ENCODE measurements around the gene FSTL4. TPM values are rescaled to one million over a fixed set of nuclear protein-coding genes. Genes with fewer than 3 reads are reported as not detected.

Gene FSTL4
- total RNA-seq, 1 experiment from 2014 or later = 2.7 TPM

- DNase-seq = no peak
- Histone ChIP-seq H3K9me3 (no peaks in the 10 kb centered on the region), H3K36me3 (ENCODE audit: control insufficient read depth, insufficient read depth, low read length) (no peaks in the 10 kb centered on the region), H3K4me1 (no peaks in the 10 kb centered on the region), H3K27me3 (replicated peaks; ENCODE audit: control insufficient read depth, insufficient read depth, low read length) (no peaks in the 10 kb centered on the region), H3K4me3 (ENCODE audit: low read depth, low read length) (no peak overlapping the region)
- no peak for TF ChIP-seq CTCF (IDR thresholded peaks at IDR 0.05; ENCODE audit: insufficient read depth in 1 of 2, low read depth in 1 of 2, low read length in 1 of 2, severe bottlenecking in 1 of 2, unreplicated experiment in 1 of 2)
- Mint-ChIP-seq H3K4me1 (ENCODE audit: low read depth, unreplicated experiment) (no peaks in the 10 kb centered on the region), H3K27ac (ENCODE audit: unreplicated experiment) (no peak overlapping the region), H3K36me3 (ENCODE audit: insufficient read depth, unreplicated experiment) (no peaks in the 10 kb centered on the region), H3K4me3 (ENCODE audit: unreplicated experiment) (no peak overlapping the region), H3K9me3 (ENCODE audit: unreplicated experiment) (no peaks in the 10 kb centered on the region), H3K27me3 (ENCODE audit: insufficient read depth, unreplicated experiment) (peaks cover 12% of the 10 kb centered on the region)
- intact Hi-C loops (cut with micrococcal nuclease; ENCODE audit: unreplicated experiment) = no loop called here
- ChIA-PET CTCF (no interaction called here), POLR2A (no interaction called here)
- BruUV-seq (replicated peaks) = no TSS peak
Observed at GRCh38 chr5:133523961-133524586, 88.3 kb downstream of the FSTL4 start.

GRCh38 chr5:133523013-133523658, 89.2 kb downstream of the FSTL4 start:
- no peak overlapping the region for H3K4me3 ChIP-seq (ENCODE audit: low read depth, low read length)
- ChIA-PET POLR2A (no interaction called here), CTCF (no interaction called here)
- Mint-ChIP-seq H3K9me3 (ENCODE audit: unreplicated experiment) (no peaks in the 10 kb centered on the region), H3K4me1 (ENCODE audit: low read depth, unreplicated experiment) (no peaks in the 10 kb centered on the region), H3K27me3 (ENCODE audit: insufficient read depth, unreplicated experiment) (peaks cover 12% of the 10 kb centered on the region), H3K36me3 (ENCODE audit: insufficient read depth, unreplicated experiment) (no peaks in the 10 kb centered on the region), H3K4me3 (ENCODE audit: unreplicated experiment) (no peak overlapping the region), H3K27ac (ENCODE audit: unreplicated experiment) (no peak overlapping the region)
- no peaks in the 10 kb centered on the region for H3K27me3 ChIP-seq (replicated peaks; ENCODE audit: control insufficient read depth, insufficient read depth, low read length)
- intact Hi-C loops (cut with micrococcal nuclease; ENCODE audit: unreplicated experiment) = no loop called here
- no peak for TF ChIP-seq CTCF (IDR thresholded peaks at IDR 0.05; ENCODE audit: insufficient read depth in 1 of 2, low read depth in 1 of 2, low read length in 1 of 2, severe bottlenecking in 1 of 2, unreplicated experiment in 1 of 2)
- no peaks in the 10 kb centered on the region for H3K4me1 ChIP-seq
- no peak for DNase-seq
- H3K36me3 ChIP-seq (ENCODE audit: control insufficient read depth, insufficient read depth, low read length) = no peaks in the 10 kb centered on the region
- H3K9me3 ChIP-seq = no peaks in the 10 kb centered on the region
- BruUV-seq (replicated peaks) = no TSS peak

GRCh38 chr5:133521801-133522200, 90.5 kb downstream of the FSTL4 start:
- Histone ChIP-seq H3K36me3 (ENCODE audit: control insufficient read depth, insufficient read depth, low read length) (no peaks in the 10 kb centered on the region), H3K4me3 (ENCODE audit: low read depth, low read length) (no peak overlapping the region), H3K4me1 (no peaks in the 10 kb centered on the region), H3K9me3 (no peaks in the 10 kb centered on the region), H3K27me3 (replicated peaks; ENCODE audit: control insufficient read depth, insufficient read depth, low read length) (no peaks in the 10 kb centered on the region; the same call in 1 of the 2 replicates)
- H3K27ac Mint-ChIP-seq (ENCODE audit: unreplicated experiment) = no peak overlapping the region
- intact Hi-C loops (cut with micrococcal nuclease; ENCODE audit: unreplicated experiment) = no loop called here
- H3K4me3 Mint-ChIP-seq (ENCODE audit: unreplicated experiment) = no peak overlapping the region
- H3K9me3 Mint-ChIP-seq (ENCODE audit: unreplicated experiment) = no peaks in the 10 kb centered on the region
- no peaks in the 10 kb centered on the region for H3K36me3 Mint-ChIP-seq (ENCODE audit: insufficient read depth, unreplicated experiment)
- POLR2A ChIA-PET = no interaction called here
- no peak for TF ChIP-seq CTCF (IDR thresholded peaks at IDR 0.05; ENCODE audit: insufficient read depth in 1 of 2, low read depth in 1 of 2, low read length in 1 of 2, severe bottlenecking in 1 of 2, unreplicated experiment in 1 of 2)
- no TSS peak for BruUV-seq (replicated peaks)
- no peaks in the 10 kb centered on the region for H3K4me1 Mint-ChIP-seq (ENCODE audit: low read depth, unreplicated experiment)
- CTCF ChIA-PET = no interaction called here
- DNase-seq = no peak
- H3K27me3 Mint-ChIP-seq (ENCODE audit: insufficient read depth, unreplicated experiment) = peaks cover 12% of the 10 kb centered on the region
